Neural progenitor cell (in vitro differentiated cells): ENCODE measurements around the gene PRDM1.

Experiments
- EZH2 ChIP-seq: fragments of 200-600 bp; sonication (generic); IDR thresholded peaks from 2 replicates; pipeline ENCODE4 v1.6.1; 2017; ENCODE audit warnings: antibody characterized with exemption, mild to moderate bottlenecking, moderate library complexity
- TF ChIP-seq, protein P1 (sequence below): fragments of 200-600 bp; sonication (generic); IDR thresholded peaks from 2 replicates; pipeline ENCODE4 v1.5.1; 2017; ENCODE audit warnings: antibody characterized with exemption, mild to moderate bottlenecking

DNA sequence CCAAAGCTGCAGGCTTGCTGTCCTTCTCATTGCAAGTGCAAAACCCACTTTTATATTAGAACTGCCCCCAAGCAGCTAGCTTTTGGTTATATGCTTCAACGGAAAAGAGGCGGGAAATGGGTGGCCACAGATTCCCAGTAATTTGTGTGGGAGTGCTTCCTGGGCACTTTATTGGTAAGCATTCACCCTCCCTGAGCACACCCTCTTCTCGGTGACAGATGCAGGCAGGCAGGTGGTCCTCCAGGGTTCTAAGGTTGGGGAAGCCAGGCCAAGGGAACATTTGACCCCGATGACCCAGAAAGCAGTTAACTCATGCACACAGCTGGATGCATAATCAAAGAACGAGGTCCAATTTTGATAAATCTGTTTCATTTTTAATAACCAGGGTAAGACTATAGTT, 29.1 kb downstream of the PRDM1 start:
- TF ChIP-seq, protein P1, sequence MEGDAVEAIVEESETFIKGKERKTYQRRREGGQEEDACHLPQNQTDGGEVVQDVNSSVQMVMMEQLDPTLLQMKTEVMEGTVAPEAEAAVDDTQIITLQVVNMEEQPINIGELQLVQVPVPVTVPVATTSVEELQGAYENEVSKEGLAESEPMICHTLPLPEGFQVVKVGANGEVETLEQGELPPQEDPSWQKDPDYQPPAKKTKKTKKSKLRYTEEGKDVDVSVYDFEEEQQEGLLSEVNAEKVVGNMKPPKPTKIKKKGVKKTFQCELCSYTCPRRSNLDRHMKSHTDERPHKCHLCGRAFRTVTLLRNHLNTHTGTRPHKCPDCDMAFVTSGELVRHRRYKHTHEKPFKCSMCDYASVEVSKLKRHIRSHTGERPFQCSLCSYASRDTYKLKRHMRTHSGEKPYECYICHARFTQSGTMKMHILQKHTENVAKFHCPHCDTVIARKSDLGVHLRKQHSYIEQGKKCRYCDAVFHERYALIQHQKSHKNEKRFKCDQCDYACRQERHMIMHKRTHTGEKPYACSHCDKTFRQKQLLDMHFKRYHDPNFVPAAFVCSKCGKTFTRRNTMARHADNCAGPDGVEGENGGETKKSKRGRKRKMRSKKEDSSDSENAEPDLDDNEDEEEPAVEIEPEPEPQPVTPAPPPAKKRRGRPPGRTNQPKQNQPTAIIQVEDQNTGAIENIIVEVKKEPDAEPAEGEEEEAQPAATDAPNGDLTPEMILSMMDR = no peak
- TF ChIP-seq EZH2 = no peak
